MM.1S (cell line): Measurements from ENCODE around the gene PUS10.
"Not testable (repeated sequence)": the region's sequence is repeated elsewhere in the genome, so short reads cannot be mapped to it uniquely, and the experiment has no call there.

Experiments used
- EZH2 ChIP-seq: fragments of 300-600 bp; sonication (generic); optimal IDR thresholded peaks from 2 replicates; pipeline ENCODE3; 2017; ENCODE audit warnings: low read depth, mild to moderate bottlenecking, antibody characterized with exemption, low read length, mixed read lengths
- EZH2phosphoT487 ChIP-seq: fragments of 300-600 bp; sonication (generic); IDR thresholded peaks from 2 replicates; pipeline ENCODE4 v1.6.1; 2018; ENCODE audit warnings: antibody characterized with exemption, low read length
- TF ChIP-seq, protein P1 (sequence below): fragments of 300-600 bp; sonication (generic); IDR thresholded peaks from 2 replicates; pipeline ENCODE4 v1.5.1; 2016; ENCODE audit warnings: antibody characterized with exemption, low read length, mixed read lengths

DNA sequence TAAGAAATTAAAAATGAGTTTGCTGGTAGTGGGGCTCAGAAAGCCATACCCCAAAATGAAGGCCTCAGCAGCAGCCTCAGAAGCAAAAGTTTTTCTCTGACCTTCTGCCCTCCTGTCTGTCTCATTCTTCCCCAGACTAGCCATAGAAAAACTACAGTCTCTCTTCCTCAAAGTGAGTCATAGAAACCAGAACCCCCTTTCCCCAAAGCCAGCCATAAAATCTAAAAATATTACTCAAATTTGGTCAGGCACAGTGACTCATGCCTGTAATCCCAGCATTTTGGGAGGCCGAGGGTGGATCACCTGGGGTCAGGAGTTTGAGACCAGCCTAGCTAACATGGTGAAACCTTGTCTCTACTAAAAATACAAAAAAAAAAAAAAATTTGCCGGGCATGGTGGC, 5.8 kb downstream of the PUS10 start:
- TF ChIP-seq, protein P1, sequence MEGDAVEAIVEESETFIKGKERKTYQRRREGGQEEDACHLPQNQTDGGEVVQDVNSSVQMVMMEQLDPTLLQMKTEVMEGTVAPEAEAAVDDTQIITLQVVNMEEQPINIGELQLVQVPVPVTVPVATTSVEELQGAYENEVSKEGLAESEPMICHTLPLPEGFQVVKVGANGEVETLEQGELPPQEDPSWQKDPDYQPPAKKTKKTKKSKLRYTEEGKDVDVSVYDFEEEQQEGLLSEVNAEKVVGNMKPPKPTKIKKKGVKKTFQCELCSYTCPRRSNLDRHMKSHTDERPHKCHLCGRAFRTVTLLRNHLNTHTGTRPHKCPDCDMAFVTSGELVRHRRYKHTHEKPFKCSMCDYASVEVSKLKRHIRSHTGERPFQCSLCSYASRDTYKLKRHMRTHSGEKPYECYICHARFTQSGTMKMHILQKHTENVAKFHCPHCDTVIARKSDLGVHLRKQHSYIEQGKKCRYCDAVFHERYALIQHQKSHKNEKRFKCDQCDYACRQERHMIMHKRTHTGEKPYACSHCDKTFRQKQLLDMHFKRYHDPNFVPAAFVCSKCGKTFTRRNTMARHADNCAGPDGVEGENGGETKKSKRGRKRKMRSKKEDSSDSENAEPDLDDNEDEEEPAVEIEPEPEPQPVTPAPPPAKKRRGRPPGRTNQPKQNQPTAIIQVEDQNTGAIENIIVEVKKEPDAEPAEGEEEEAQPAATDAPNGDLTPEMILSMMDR: not testable (repeated sequence)
- TF ChIP-seq EZH2, EZH2phosphoT487: not testable (repeated sequence)
